SK-N-SH (cell line): Measurements from ENCODE around the gene MATR3. TPM values are rescaled to one million over a fixed set of nuclear protein-coding genes. Genes with fewer than 3 reads are reported as not detected.

ENCODE experiments used
- CTCF ChIA-PET: fragments of 300-600, 350-600 bp; formaldehyde crosslinking; extraction: SDS; loops from one replicate; lab custom pipeline; 2021; lab: Yijun Ruan, JAX
- POLR2A ChIA-PET: fragments of 350-600 bp; sonication (Branson Sonifier 250); formaldehyde crosslinking; extraction: SDS; loops from one replicate; lab custom pipeline; 2020; ENCODE audit warnings: antibody characterized with exemption, inconsistent platforms; lab: Yijun Ruan, JAX
- DNase-seq: peaks from one replicate; pipeline ENCODE4 v3.0.0; 2012
- H2AFZ ChIP-seq: fragments of 200-600 bp; sonication (generic); 2 replicates; pipeline ENCODE4 v1.8.1; 2016; ENCODE audit warnings: antibody characterized with exemption, mild to moderate bottlenecking, low read depth
- H3F3A ChIP-seq: fragments of 200-600 bp; sonication (generic); replicated peaks from 2 replicates; pipeline ENCODE3; 2016; ENCODE audit warnings: antibody characterized with exemption, mild to moderate bottlenecking; ENCODE audit not compliant: insufficient read depth
- H3K27ac ChIP-seq, 2 experiments: fragments of 200-500 bp in 1 of 2; fragments of 200-600 bp in 1 of 2; sonication (Bioruptor generic) in 1 of 2; sonication (generic), shearing (Covaris generic) in 1 of 2; 2 replicates each; pipeline versions ENCODE4 v1.5.1 to v1.6.1; 2014 to 2016; ENCODE audit warnings: low read depth in 2 of 2, inconsistent platforms in 1 of 2, low read length in 1 of 2, mild to moderate bottlenecking in 1 of 2, mixed read lengths in 1 of 2
- H3K27me3 ChIP-seq: fragments of 200-600 bp; sonication (generic), shearing (Covaris generic); 2 replicates; pipeline ENCODE4 v1.6.1; 2016; ENCODE audit warnings: mixed run types; ENCODE audit not compliant: insufficient read depth
- H3K36me3 ChIP-seq, 2 experiments: fragments of 200-500 bp in 1 of 2; fragments of 200-600 bp in 1 of 2; sonication (Bioruptor generic) in 1 of 2; sonication (generic) in 1 of 2; replicated peaks in 1 of 2; 2 replicates each; pipeline versions ENCODE3 to v1.5.1; 2014 to 2016; ENCODE audit warnings: low read length in 1 of 2, mild to moderate bottlenecking in 1 of 2; ENCODE audit not compliant: insufficient read depth in 2 of 2, control insufficient read depth in 1 of 2
- H3K4me1 ChIP-seq, 2 experiments: fragments of 200-500 bp in 1 of 2; fragments of 200-600 bp in 1 of 2; sonication (Bioruptor generic) in 1 of 2; sonication (generic), shearing (Covaris generic) in 1 of 2; 2 replicates each; pipeline versions ENCODE4 v1.5.1 to v1.6.1; 2014 to 2016; ENCODE audit warnings: low read depth in 1 of 2, low read length in 1 of 2, mixed run types in 1 of 2; ENCODE audit not compliant: insufficient read depth in 2 of 2, control insufficient read depth in 1 of 2
- H3K4me2 ChIP-seq: fragments of 200-600 bp; sonication (generic), shearing (Covaris generic); 2 replicates; pipeline ENCODE4 v1.6.1; 2017; ENCODE audit warnings: mixed run types
- H3K4me3 ChIP-seq, 2 experiments: fragments of 200-500 bp in 1 of 2; fragments of 200-600 bp in 1 of 2; sonication (Bioruptor generic) in 1 of 2; sonication (generic), shearing (Covaris generic) in 1 of 2; 2 replicates each; pipeline versions ENCODE4 v1.5.1 to v1.8.1; 2014 to 2016; ENCODE audit warnings: low read depth in 2 of 2, inconsistent platforms in 1 of 2, low read length in 1 of 2, mild to moderate bottlenecking in 1 of 2, mixed read lengths in 1 of 2, moderate library complexity in 1 of 2
- H3K79me2 ChIP-seq: fragments of 200-600 bp; sonication (generic); 2 replicates; pipeline ENCODE4 v1.8.1; 2017; ENCODE audit warnings: mild to moderate bottlenecking; ENCODE audit not compliant: insufficient read depth
- H3K9ac ChIP-seq: fragments of 200-600 bp; sonication (generic); 2 replicates; pipeline ENCODE4 v1.6.1; 2017; ENCODE audit warnings: mixed run types
- H3K9me2 ChIP-seq: fragments of 200-600 bp; sonication (generic); 2 replicates; pipeline ENCODE4 v1.6.1; 2017; ENCODE audit warnings: mixed run types
- H3K9me3 ChIP-seq: fragments of 200-600 bp; sonication (generic); 2 replicates; pipeline ENCODE4 v1.6.1; 2017; ENCODE audit warnings: mixed run types, mild to moderate bottlenecking, moderate library complexity
- H4K20me1 ChIP-seq: fragments of 200-600 bp; sonication (generic); 2 replicates; pipeline ENCODE4 v1.6.1; 2017; ENCODE audit warnings: mild to moderate bottlenecking, mixed run types; ENCODE audit not compliant: insufficient read depth
- CHD2 ChIP-seq: fragments of 150-350 bp; IDR thresholded peaks from 2 replicates; pipeline ENCODE4 v1.6.1; 2018; ENCODE audit warnings: low read length; ENCODE audit not compliant: partially characterized antibody
- EZH2phosphoT487 ChIP-seq: fragments of 200-600 bp; sonication (generic); IDR thresholded peaks from 2 replicates; pipeline ENCODE4 v1.6.1; 2017; ENCODE audit warnings: low read depth, mixed run types, mild to moderate bottlenecking, antibody characterized with exemption, moderate library complexity, borderline replicate concordance
- FOSL2 ChIP-seq: IDR thresholded peaks from 2 replicates; pipeline ENCODE4 v1.4.0; 2012; ENCODE audit warnings: low read depth, mild to moderate bottlenecking, moderate library complexity, borderline replicate concordance
- FOXJ3 ChIP-seq: sonication (generic); formaldehyde crosslinking; IDR thresholded peaks from 2 replicates; pipeline ENCODE4 v1.5.1; 2020; ENCODE audit warnings: mild to moderate bottlenecking, missing genetic modification reagents
- FOXM1 ChIP-seq: IDR thresholded peaks from 2 replicates; pipeline ENCODE4 v1.4.0; 2012; ENCODE audit warnings: low read depth, mild to moderate bottlenecking
- GABPA ChIP-seq: IDR thresholded peaks from 2 replicates; pipeline ENCODE4 v1.4.0; 2012; ENCODE audit warnings: low read depth, mild to moderate bottlenecking
- GATA2 ChIP-seq: sonication (generic); formaldehyde crosslinking; IDR thresholded peaks from 2 replicates; pipeline ENCODE4 v1.5.0; 2020; ENCODE audit warnings: mild to moderate bottlenecking, missing genetic modification reagents
- MXI1 ChIP-seq: IDR thresholded peaks from 2 replicates; pipeline ENCODE4 v1.6.1; 2012; ENCODE audit warnings: mild to moderate bottlenecking, low read depth, low read length, improper control_type of control experiment
- NRF1 ChIP-seq: IDR thresholded peaks from 2 replicates; pipeline ENCODE4 v1.6.1; 2012; ENCODE audit warnings: low read depth, mild to moderate bottlenecking, low read length
- RCOR1 ChIP-seq: fragments of 150-350 bp; IDR thresholded peaks from 2 replicates; pipeline ENCODE4 v1.6.1; 2017; ENCODE audit warnings: antibody characterized with exemption, low read length
- RXRA ChIP-seq: IDR thresholded peaks from 2 replicates; pipeline ENCODE4 v1.4.0; 2012; ENCODE audit warnings: low read depth, mild to moderate bottlenecking, borderline replicate concordance
- SIN3A ChIP-seq: IDR thresholded peaks from 2 replicates; pipeline ENCODE4 v1.6.1; 2012; ENCODE audit warnings: low read depth, mild to moderate bottlenecking, low read length, moderate library complexity, borderline replicate concordance
- TCF12 ChIP-seq: IDR thresholded peaks from 2 replicates; pipeline ENCODE4 v1.4.0; 2012
- TEAD4 ChIP-seq: IDR thresholded peaks from 2 replicates; pipeline ENCODE4 v1.4.0; 2012; ENCODE audit warnings: mild to moderate bottlenecking, borderline replicate concordance; ENCODE audit not compliant: insufficient read depth
- YY1 ChIP-seq: IDR thresholded peaks from 2 replicates; pipeline ENCODE4 v1.4.0; 2012; ENCODE audit warnings: low read depth, mild to moderate bottlenecking
- WGBS: methylation state at CpG from one replicate; pipeline ENCODE4 v1.1.6; 2017; ENCODE audit warnings: low lambda C conversion rate; 5-methylcytosine and 5-hydroxymethylcytosine counted together
- polyA plus RNA-seq, 3 experiments: library from polyadenylated mRNA; depleted of rRNA; stranded (reverse); fragments of >200 nt; gene quantifications; 2 replicates each; pipeline ENCODE4 v1.2.3, GENCODE V29; 2012
- TF ChIP-seq, protein P1 (sequence below): fragments of 200-600 bp; sonication (generic); IDR thresholded peaks from 2 replicates; pipeline ENCODE4 v1.6.1; 2017; ENCODE audit warnings: antibody characterized with exemption, mild to moderate bottlenecking, moderate library complexity
- TF ChIP-seq, protein P2 (sequence below): IDR thresholded peaks from 2 replicates; pipeline ENCODE4 v1.6.1; 2012; ENCODE audit warnings: mild to moderate bottlenecking, low read depth, low read length, moderate library complexity
- TF ChIP-seq, protein P3 (sequence below): IDR thresholded peaks from 2 replicates; pipeline ENCODE4 v1.4.0; 2012; ENCODE audit warnings: low read depth, borderline replicate concordance

MATR3 gene
- polyA plus RNA-seq, 1 of the 3 experiments (the other 2 are of a cell fraction), result 40.4 TPM

DNA sequence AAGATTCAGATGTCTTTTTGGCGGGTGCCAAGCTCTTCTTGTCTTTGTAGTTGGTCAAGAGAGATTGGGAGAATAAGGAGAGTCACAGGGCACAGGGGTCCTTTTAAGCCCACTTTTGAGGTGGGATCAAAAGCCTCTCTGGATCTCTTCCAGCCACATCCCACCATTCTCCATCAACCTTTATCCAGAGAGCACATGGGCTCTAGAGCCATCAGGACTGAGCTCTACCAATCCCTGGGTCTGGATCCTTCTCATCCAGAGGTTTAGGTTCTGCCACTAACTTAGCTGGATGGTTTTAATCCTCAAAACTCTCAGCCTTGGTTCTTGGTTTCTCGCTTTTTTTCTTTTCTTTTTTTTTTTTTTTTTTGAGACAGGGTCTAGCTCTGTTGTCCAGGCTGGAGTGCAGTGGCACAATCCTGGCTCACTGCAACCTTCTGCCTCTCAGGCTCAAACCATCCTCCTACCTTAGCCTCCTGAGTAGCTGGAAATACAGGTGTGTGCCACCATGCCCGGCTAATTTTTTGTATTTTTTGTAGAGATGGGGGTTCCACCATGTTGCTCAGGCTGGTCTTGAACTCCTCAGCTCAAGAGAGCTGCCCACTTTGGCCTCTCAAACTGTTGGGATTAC is 44.6 kb upstream of the MATR3 start:
- no peak overlapping the region for H3K9ac ChIP-seq
- H3K4me3 ChIP-seq, result no peak overlapping the region
- CTCF ChIA-PET, result no interaction called here
- H3K27me3 ChIP-seq, result no peaks in the 10 kb centered on the region
- TF ChIP-seq NRF1, result no peak
- TF ChIP-seq, protein P1, sequence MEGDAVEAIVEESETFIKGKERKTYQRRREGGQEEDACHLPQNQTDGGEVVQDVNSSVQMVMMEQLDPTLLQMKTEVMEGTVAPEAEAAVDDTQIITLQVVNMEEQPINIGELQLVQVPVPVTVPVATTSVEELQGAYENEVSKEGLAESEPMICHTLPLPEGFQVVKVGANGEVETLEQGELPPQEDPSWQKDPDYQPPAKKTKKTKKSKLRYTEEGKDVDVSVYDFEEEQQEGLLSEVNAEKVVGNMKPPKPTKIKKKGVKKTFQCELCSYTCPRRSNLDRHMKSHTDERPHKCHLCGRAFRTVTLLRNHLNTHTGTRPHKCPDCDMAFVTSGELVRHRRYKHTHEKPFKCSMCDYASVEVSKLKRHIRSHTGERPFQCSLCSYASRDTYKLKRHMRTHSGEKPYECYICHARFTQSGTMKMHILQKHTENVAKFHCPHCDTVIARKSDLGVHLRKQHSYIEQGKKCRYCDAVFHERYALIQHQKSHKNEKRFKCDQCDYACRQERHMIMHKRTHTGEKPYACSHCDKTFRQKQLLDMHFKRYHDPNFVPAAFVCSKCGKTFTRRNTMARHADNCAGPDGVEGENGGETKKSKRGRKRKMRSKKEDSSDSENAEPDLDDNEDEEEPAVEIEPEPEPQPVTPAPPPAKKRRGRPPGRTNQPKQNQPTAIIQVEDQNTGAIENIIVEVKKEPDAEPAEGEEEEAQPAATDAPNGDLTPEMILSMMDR, result no peak
- TF ChIP-seq CHD2, result no peak
- no peak for TF ChIP-seq FOXJ3 (CRISPR knock-in tag)
- no peak for TF ChIP-seq TCF12
- TF ChIP-seq TEAD4, result no peak
- TF ChIP-seq GATA2 (CRISPR knock-in tag), result no peak
- TF ChIP-seq, protein P2, sequence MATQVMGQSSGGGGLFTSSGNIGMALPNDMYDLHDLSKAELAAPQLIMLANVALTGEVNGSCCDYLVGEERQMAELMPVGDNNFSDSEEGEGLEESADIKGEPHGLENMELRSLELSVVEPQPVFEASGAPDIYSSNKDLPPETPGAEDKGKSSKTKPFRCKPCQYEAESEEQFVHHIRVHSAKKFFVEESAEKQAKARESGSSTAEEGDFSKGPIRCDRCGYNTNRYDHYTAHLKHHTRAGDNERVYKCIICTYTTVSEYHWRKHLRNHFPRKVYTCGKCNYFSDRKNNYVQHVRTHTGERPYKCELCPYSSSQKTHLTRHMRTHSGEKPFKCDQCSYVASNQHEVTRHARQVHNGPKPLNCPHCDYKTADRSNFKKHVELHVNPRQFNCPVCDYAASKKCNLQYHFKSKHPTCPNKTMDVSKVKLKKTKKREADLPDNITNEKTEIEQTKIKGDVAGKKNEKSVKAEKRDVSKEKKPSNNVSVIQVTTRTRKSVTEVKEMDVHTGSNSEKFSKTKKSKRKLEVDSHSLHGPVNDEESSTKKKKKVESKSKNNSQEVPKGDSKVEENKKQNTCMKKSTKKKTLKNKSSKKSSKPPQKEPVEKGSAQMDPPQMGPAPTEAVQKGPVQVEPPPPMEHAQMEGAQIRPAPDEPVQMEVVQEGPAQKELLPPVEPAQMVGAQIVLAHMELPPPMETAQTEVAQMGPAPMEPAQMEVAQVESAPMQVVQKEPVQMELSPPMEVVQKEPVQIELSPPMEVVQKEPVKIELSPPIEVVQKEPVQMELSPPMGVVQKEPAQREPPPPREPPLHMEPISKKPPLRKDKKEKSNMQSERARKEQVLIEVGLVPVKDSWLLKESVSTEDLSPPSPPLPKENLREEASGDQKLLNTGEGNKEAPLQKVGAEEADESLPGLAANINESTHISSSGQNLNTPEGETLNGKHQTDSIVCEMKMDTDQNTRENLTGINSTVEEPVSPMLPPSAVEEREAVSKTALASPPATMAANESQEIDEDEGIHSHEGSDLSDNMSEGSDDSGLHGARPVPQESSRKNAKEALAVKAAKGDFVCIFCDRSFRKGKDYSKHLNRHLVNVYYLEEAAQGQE, result no peak
- TF ChIP-seq, protein P3, sequence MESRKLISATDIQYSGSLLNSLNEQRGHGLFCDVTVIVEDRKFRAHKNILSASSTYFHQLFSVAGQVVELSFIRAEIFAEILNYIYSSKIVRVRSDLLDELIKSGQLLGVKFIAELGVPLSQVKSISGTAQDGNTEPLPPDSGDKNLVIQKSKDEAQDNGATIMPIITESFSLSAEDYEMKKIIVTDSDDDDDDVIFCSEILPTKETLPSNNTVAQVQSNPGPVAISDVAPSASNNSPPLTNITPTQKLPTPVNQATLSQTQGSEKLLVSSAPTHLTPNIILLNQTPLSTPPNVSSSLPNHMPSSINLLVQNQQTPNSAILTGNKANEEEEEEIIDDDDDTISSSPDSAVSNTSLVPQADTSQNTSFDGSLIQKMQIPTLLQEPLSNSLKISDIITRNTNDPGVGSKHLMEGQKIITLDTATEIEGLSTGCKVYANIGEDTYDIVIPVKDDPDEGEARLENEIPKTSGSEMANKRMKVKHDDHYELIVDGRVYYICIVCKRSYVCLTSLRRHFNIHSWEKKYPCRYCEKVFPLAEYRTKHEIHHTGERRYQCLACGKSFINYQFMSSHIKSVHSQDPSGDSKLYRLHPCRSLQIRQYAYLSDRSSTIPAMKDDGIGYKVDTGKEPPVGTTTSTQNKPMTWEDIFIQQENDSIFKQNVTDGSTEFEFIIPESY, result no peak
- TF ChIP-seq EZH2phosphoT487, result no peak
- TF ChIP-seq FOXM1, result no peak
- no peak for TF ChIP-seq RXRA
- TF ChIP-seq YY1, result no peak
- TF ChIP-seq FOSL2, result no peak
- TF ChIP-seq SIN3A, result no peak
- no peak for TF ChIP-seq GABPA
- no peak for TF ChIP-seq MXI1
- no peak for TF ChIP-seq RCOR1
- TF ChIP-seq, all 33 proteins: peak for 0
- 93% methylated on average over 3 of the region's 3 CpGs for WGBS
- no peak for DNase-seq
- H3K4me1 ChIP-seq, result peaks cover 0 to 14% of the 10 kb centered on the region in 2 experiments; a peak in 2 of 4 replicates
- H3K36me3 ChIP-seq, result no peaks in the 10 kb centered on the region
- no peaks in the 10 kb centered on the region for H3K9me2 ChIP-seq
- no peaks in the 10 kb centered on the region for H4K20me1 ChIP-seq
- no peaks in the 10 kb centered on the region for H3K79me2 ChIP-seq
- peaks cover 3% of the 10 kb centered on the region for H3F3A ChIP-seq
- no peak overlapping the region for H3K27ac ChIP-seq
- H3K4me2 ChIP-seq, result no peak overlapping the region
- H3K9me3 ChIP-seq, result no peaks in the 10 kb centered on the region
- POLR2A ChIA-PET, result no interaction called here
- no peak overlapping the region for H2AFZ ChIP-seq
